GM18526 (cell line): ENCODE measurements around the gene PREX1.

ENCODE experiments used
- POLR2A ChIP-seq: IDR thresholded peaks from 3 replicates; pipeline ENCODE4 v1.6.1; 2011; ENCODE audit not compliant: insufficient read length; ENCODE audit errors: extremely low read depth

The PREX1 gene

GRCh38 chr20:48819821-48820648 lies 7.8 kb downstream of the PREX1 start:
- TF ChIP-seq POLR2A = no peak

- TF ChIP-seq POLR2A = no peak
Observed at GRCh38 chr20:48819089-48819488, 8.7 kb downstream of the PREX1 start.

- no peak for TF ChIP-seq POLR2A
Observed at GRCh38 chr20:48818481-48818987, 9.3 kb downstream of the PREX1 start.

- TF ChIP-seq POLR2A = no peak
Observed at GRCh38 chr20:48818031-48818370, 9.8 kb downstream of the PREX1 start.

- TF ChIP-seq POLR2A = no peak
Observed at GRCh38 chr20:48817367-48818030, 10.3 kb downstream of the PREX1 start.

- TF ChIP-seq POLR2A = no peak
Observed at GRCh38 chr20:48816282-48817205, 11.3 kb downstream of the PREX1 start.

GRCh38 chr20:48815537-48815936 lies 12.3 kb downstream of the PREX1 start:
- no peak for TF ChIP-seq POLR2A

- no peak for TF ChIP-seq POLR2A
Observed at GRCh38 chr20:48814633-48815032, 13.2 kb downstream of the PREX1 start.

GRCh38 chr20:48813930-48814546 lies 13.8 kb downstream of the PREX1 start:
- TF ChIP-seq POLR2A = no peak

- TF ChIP-seq POLR2A = no peak
Observed at GRCh38 chr20:48813446-48813747, 14.4 kb downstream of the PREX1 start.

GRCh38 chr20:48812600-48813445 lies 15.0 kb downstream of the PREX1 start:
- no peak for TF ChIP-seq POLR2A

GRCh38 chr20:48809673-48810072 lies 18.1 kb downstream of the PREX1 start:
- no peak for TF ChIP-seq POLR2A

- no peak for TF ChIP-seq POLR2A
Observed at GRCh38 chr20:48808382-48809034, 19.3 kb downstream of the PREX1 start.
